Measurements from ENCODE around the gene ACIN1.

Gene ACIN1

GRCh38 chr14:23023022-23023794 is 71.7 kb downstream of the ACIN1 start:
- TF ChIP-seq CTCF (IDR thresholded peaks at IDR 0.05; ENCODE audit: control insufficient read depth, extremely low read depth, insufficient read depth) = no peak
- H3K4me3 ChIP-seq (ENCODE audit: low read depth, low read length) = no peak overlapping the region
- no peak for DNase-seq (ENCODE audit: low read depth)

- TF ChIP-seq CTCF (IDR thresholded peaks at IDR 0.05; ENCODE audit: control insufficient read depth, extremely low read depth, insufficient read depth) = no peak
- no peak overlapping the region for H3K4me3 ChIP-seq (ENCODE audit: low read depth, low read length)
- DNase-seq (ENCODE audit: low read depth) = no peak
Measured at GRCh38 chr14:23021889-23022442, 73.0 kb downstream of the ACIN1 start.

GRCh38 chr14:23021434-23021833 is 73.5 kb downstream of the ACIN1 start:
- no peak overlapping the region for H3K4me3 ChIP-seq (ENCODE audit: low read depth, low read length)
- DNase-seq (ENCODE audit: low read depth) = no peak
- no peak for TF ChIP-seq CTCF (IDR thresholded peaks at IDR 0.05; ENCODE audit: control insufficient read depth, extremely low read depth, insufficient read depth)

GRCh38 chr14:23020143-23021128 is 74.5 kb downstream of the ACIN1 start:
- no peak for TF ChIP-seq CTCF (IDR thresholded peaks at IDR 0.05; ENCODE audit: control insufficient read depth, extremely low read depth, insufficient read depth)
- no peak for DNase-seq (ENCODE audit: low read depth)

GRCh38 chr14:23018107-23018506 is 76.8 kb downstream of the ACIN1 start:
- no peak overlapping the region for H3K4me3 ChIP-seq (ENCODE audit: low read depth, low read length)
- no peak for TF ChIP-seq CTCF (IDR thresholded peaks at IDR 0.05; ENCODE audit: control insufficient read depth, extremely low read depth, insufficient read depth)
- no peak for DNase-seq (ENCODE audit: low read depth)

More at GRCh38 chr14:23020143-23021128, 74.5 kb downstream of the ACIN1 start:
- no peak overlapping the region for H3K4me3 ChIP-seq (ENCODE audit: low read depth, low read length)

- no peak overlapping the region for H3K4me3 ChIP-seq (ENCODE audit: low read depth, low read length)
- TF ChIP-seq CTCF (IDR thresholded peaks at IDR 0.05; ENCODE audit: control insufficient read depth, extremely low read depth, insufficient read depth) = no peak
- no peak for DNase-seq (ENCODE audit: low read depth)
Measured at GRCh38 chr14:23017091-23017490, 77.8 kb downstream of the ACIN1 start.
